Measurements from ENCODE around the gene OSTF1. TPM values are rescaled to one million over a fixed set of nuclear protein-coding genes. Genes with fewer than 3 reads are reported as not detected.

Gene OSTF1
- total RNA-seq, 2 experiments from 2014 or later: 126 to 132 TPM

DNA sequence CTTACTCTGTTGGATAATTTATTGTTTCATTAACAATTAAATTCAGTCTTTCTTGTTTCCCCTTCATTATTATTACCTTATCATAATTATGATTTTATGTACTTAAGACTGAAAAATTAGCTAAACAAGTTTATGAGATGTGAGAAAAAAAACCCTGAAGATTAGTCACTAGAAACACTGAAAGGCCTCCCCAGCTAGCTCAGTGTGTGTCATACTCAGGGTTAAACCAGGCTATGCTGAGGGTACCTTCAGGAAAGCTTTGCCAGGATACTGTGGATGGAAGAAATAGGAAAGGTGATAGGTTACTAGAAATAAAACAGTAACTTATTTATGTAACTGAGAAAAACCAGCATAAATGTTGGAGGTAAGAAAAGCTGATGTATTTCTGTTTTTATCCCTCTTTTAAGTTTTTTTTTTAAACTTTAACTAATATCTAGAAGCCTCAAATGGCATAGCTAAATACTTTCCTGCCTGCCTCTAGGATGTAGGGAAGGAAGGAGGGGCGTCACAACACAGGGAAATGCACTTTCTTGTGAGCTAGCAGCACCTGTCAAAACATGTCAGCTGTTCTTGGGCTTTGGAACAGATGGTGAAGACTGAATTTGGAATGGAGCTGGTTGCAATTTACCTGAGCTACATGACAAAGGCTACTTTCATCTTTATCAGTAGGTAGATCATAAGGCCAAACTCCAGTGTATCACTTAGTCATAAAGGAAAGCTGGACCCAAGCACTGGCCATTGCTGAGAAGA, 24.6 kb upstream of the OSTF1 start:
- H3K36me3 Mint-ChIP-seq (ENCODE audit: low read depth): peaks cover 24% of the 10 kb centered on the region
- H3K4me3 Mint-ChIP-seq: no peak overlapping the region
- H3K27ac Mint-ChIP-seq: no peak overlapping the region
- ChIA-PET CTCF (interaction anchor here (0.7 to 1.0 kb wide), 2 partner anchors 15 to 36 kb away, joined by 3 to 4 read pairs; partner anchors contain the start of gene CARNMT1), POLR2A (interaction anchor here (1.2 kb wide), 1 partner anchor 59 kb away, joined by 3 read pairs; no protein-coding TSS in a partner anchor)
- H3K27me3 Mint-ChIP-seq (ENCODE audit: low read depth): no peaks in the 10 kb centered on the region
- H3K4me1 Mint-ChIP-seq (ENCODE audit: low read depth): no peaks in the 10 kb centered on the region
- no peak for ATAC-seq
- H3K9me3 Mint-ChIP-seq (ENCODE audit: insufficient read depth): no peaks in the 10 kb centered on the region
- no peak for DNase-seq

DNA sequence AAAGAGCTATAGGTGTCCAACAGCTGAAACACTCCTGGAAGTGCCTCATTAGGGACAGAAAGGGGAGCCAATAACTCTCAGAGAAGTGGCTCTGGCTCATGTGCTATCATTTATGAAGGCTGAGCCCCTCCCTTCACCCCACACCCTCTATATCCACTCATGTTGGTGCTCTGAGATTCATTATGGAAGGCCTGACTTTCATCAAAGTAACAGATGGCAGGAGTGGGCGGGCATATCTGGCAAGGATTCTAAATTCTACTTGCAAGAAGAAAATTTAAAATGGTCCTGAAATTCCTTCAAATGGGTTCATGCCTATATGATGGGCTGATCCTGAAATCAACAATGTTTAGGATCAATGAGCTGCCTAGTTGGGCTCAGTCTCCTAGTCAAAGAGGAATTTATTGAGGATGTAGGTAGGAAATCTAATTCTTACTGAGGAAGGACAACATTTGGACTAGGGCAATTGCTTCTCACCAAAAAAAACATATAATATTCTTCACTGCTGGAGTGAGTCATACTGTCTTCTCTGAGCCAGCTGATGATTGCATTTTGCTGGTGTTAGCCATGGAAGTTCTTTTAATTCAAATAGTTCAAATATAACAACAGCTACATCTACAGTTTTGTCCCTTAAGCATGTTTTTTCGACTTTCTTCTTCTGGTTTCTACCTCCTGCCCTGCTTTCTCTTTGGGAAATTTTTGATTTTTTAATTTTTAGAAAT, 23.8 kb upstream of the OSTF1 start:
- H3K4me3 Mint-ChIP-seq: no peak overlapping the region
- DNase-seq (no peak), ATAC-seq (no peak)
- no peaks in the 10 kb centered on the region for H3K4me1 Mint-ChIP-seq (ENCODE audit: low read depth)
- ChIA-PET CTCF (interaction anchor here (0.6 to 1.3 kb wide), 4 partner anchors 12 to 36 kb away, joined by 3 to 4 read pairs (median 3); partner anchors contain the start of gene CARNMT1), POLR2A (interaction anchor here (1.2 kb wide), 1 partner anchor 60 kb away, joined by 3 read pairs; no protein-coding TSS in a partner anchor)
- peaks cover 23% of the 10 kb centered on the region for H3K36me3 Mint-ChIP-seq (ENCODE audit: low read depth)
- H3K27me3 Mint-ChIP-seq (ENCODE audit: low read depth): no peaks in the 10 kb centered on the region
- H3K27ac Mint-ChIP-seq: no peak overlapping the region
- no peaks in the 10 kb centered on the region for H3K9me3 Mint-ChIP-seq (ENCODE audit: insufficient read depth)

DNA sequence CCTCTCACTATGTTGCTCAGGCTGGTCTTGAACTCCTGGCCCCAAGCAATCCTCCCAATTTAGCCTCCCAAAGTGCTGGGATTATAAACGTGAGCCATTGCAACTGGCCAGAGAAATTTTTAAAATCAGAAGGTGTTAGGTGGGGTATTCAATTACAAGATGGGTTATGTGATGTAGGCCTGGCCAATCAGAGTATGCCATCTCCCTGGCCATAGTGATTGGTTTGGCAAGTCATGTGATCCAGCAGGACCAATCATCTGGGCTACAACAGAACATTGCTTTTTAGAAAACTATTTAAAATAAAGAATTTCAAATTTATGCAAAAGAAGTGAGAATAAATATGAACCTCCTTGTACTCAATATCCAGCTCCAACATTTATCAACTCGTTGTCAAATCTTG, 22.8 kb upstream of the OSTF1 start:
- POLR2A ChIA-PET: no interaction called here
- CTCF ChIA-PET: interaction anchor here (1.2 to 1.3 kb wide), 2 partner anchors 22 to 33 kb away, joined by 3 read pairs; no protein-coding TSS in a partner anchor
- no peaks in the 10 kb centered on the region for H3K27me3 Mint-ChIP-seq (ENCODE audit: low read depth)
- H3K4me1 Mint-ChIP-seq (ENCODE audit: low read depth): no peaks in the 10 kb centered on the region
- DNase-seq (no peak), ATAC-seq (no peak)
- H3K4me3 Mint-ChIP-seq: no peak overlapping the region
- no peaks in the 10 kb centered on the region for H3K9me3 Mint-ChIP-seq (ENCODE audit: insufficient read depth)
- no peak overlapping the region for H3K27ac Mint-ChIP-seq
- H3K36me3 Mint-ChIP-seq (ENCODE audit: low read depth): peaks cover 14% of the 10 kb centered on the region

DNA sequence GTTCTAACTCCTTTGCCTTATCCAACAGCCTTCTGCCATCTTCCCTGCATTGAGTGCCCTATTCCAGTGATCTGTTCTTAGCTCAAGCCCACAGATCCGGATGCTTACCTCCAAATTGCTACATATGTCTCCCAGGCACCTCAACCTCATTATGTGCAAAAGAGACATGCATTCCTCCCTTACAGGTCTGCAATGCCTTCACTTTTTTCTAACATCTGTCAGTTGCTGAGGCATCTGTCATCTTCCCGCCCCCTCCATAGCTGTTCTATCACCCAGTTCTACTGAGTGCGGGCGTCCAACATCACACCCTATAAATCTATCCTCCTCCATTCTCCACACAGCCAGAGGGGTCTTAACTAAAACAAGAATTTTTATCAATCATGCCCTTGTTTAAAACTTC, 20.4 kb upstream of the OSTF1 start:
- Mint-ChIP-seq H3K4me3 (no peak overlapping the region), H3K4me1 (ENCODE audit: low read depth) (peaks cover 14% of the 10 kb centered on the region), H3K27me3 (ENCODE audit: low read depth) (no peaks in the 10 kb centered on the region), H3K36me3 (ENCODE audit: low read depth) (peaks cover 14% of the 10 kb centered on the region), H3K27ac (no peak overlapping the region), H3K9me3 (ENCODE audit: insufficient read depth) (no peaks in the 10 kb centered on the region)
- ATAC-seq: no peak
- POLR2A ChIA-PET: no interaction called here
- CTCF ChIA-PET: interaction anchor here (1.8 to 2.4 kb wide), 2 partner anchors 292 to 294 kb away, joined by 3 to 8 read pairs; no protein-coding TSS in a partner anchor
- no peak for DNase-seq

DNA sequence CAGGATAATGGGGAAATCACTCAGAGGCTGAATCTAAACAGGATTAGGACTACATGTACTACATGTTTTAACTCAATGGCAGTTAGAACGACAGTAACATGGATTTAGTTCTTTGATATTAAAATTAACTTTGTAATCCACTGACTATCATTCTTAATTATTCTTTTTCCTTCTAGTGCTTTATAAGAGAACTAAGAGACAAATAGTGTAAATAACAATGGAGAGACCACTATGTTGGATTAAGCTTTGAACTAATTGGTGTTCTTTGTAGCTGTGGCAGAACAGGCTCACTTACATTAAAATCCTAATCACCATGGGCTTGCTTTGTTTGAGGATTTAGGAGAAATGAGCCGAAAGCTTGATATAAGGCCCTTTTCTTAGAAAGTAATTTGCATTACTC, 19.1 kb upstream of the OSTF1 start:
- Mint-ChIP-seq H3K27ac (no peak overlapping the region), H3K4me1 (ENCODE audit: low read depth) (peaks cover 14% of the 10 kb centered on the region), H3K36me3 (ENCODE audit: low read depth) (peaks cover 14% of the 10 kb centered on the region), H3K27me3 (ENCODE audit: low read depth) (no peaks in the 10 kb centered on the region), H3K9me3 (ENCODE audit: insufficient read depth) (no peaks in the 10 kb centered on the region), H3K4me3 (no peak overlapping the region)
- CTCF ChIA-PET: interaction anchor here (1.0 to 2.4 kb wide), 2 partner anchors 14 to 295 kb away, joined by 3 to 8 read pairs; no protein-coding TSS in a partner anchor
- POLR2A ChIA-PET: interaction anchor here (1.7 kb wide), 1 partner anchor 117 kb away, joined by 5 read pairs; the partner anchor contains the start of gene C9orf40
- ATAC-seq (no peak), DNase-seq (no peak)

DNA sequence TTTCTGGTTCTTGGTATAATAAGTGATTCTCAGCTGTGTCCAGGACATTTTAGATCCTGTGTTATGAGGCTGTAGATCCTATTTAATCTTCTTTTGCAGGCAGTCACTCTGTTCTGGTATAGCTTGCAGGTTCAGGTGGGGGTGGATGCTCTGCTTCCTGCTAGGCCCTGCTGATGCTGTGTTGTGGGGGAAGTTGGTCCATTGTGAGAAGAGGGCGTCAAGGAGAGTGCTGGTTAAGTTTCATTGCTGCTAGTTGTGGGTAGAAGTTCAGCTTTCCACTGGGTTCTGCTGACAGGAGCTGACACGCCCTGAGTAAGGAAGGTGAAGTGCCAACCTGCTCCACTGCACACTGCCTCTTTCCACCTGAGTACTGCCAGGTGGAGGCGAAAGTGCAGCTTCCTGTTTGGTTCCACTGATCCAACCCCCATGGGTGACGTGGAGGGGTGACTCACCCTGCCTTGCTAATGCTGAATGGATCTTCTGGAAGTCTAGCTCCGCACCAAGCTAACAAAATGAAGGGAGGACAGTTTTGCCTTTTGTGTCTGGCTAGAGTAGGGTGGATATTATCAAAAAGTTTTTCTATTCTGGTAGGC, 16.7 kb upstream of the OSTF1 start:
- ATAC-seq: peak; percentile 81
- peaks cover 12% of the 10 kb centered on the region for H3K36me3 Mint-ChIP-seq (ENCODE audit: low read depth)
- peaks cover 14% of the 10 kb centered on the region for H3K4me1 Mint-ChIP-seq (ENCODE audit: low read depth)
- no peaks in the 10 kb centered on the region for H3K9me3 Mint-ChIP-seq (ENCODE audit: insufficient read depth)
- ChIA-PET CTCF (interaction anchor here (0.9 to 2.5 kb wide), 6 partner anchors 22 to 298 kb away, joined by 3 to 9 read pairs (median 4); partner anchors contain the start of genes C9orf40 and CARNMT1), POLR2A (no interaction called here)
- no peaks in the 10 kb centered on the region for H3K27me3 Mint-ChIP-seq (ENCODE audit: low read depth)
- H3K4me3 Mint-ChIP-seq: no peak overlapping the region
- DNase-seq: peak; percentile 61
- H3K27ac Mint-ChIP-seq: peak overlapping the region; percentile 75

DNA sequence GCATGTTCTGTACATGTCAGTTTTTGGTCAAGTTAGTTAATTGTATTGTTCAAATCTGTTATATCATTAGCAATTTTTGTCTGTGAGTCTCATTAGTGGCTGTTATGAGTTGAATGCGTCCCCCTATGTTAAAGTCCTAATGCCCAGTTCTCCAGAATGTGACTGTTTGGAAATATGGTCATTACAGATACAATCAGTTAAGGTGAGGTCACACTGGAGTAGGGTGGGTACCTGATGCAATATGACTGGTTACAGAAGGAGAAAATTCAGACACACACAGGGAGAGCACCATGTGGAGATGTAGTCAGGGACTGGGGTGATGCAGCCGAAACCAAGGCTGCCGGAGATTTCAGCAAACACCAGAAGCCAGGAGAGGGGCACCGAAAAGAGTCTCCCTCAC, 15.4 kb upstream of the OSTF1 start:
- no peak overlapping the region for H3K4me3 Mint-ChIP-seq
- ATAC-seq: no peak
- ChIA-PET CTCF (interaction anchor here (1.6 to 4.4 kb wide), 2 partner anchors 296 to 301 kb away, joined by 5 to 32 read pairs; no protein-coding TSS in a partner anchor), POLR2A (no interaction called here)
- H3K27me3 Mint-ChIP-seq (ENCODE audit: low read depth): no peaks in the 10 kb centered on the region
- H3K27ac Mint-ChIP-seq: no peak overlapping the region
- H3K9me3 Mint-ChIP-seq (ENCODE audit: insufficient read depth): no peaks in the 10 kb centered on the region
- peaks cover 17% of the 10 kb centered on the region for H3K4me1 Mint-ChIP-seq (ENCODE audit: low read depth)
- DNase-seq: no peak
- H3K36me3 Mint-ChIP-seq (ENCODE audit: low read depth): peaks cover 14% of the 10 kb centered on the region

DNA sequence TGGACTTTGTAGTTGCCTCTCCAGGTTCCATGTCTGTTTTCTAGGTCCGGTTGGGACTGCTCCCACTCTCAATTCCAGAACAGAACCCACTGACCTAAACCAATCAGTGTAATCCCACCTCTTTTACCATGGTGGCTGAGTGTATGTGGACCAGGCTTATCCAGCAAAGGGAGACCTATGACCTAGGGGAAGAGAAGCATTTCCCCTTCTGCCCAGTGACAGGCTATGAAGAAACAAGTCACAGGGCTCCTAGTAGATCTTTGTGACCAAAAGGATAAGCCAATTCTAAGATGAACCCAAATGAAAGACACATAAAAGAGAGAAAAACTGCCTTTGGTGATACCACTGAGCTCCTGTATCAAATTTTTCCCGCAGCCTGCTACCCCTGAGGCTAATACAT, 6.7 kb upstream of the OSTF1 start:
- Mint-ChIP-seq H3K9me3 (ENCODE audit: insufficient read depth) (no peaks in the 10 kb centered on the region), H3K27me3 (ENCODE audit: low read depth) (no peaks in the 10 kb centered on the region), H3K27ac (no peak overlapping the region), H3K36me3 (ENCODE audit: low read depth) (peaks cover 31% of the 10 kb centered on the region), H3K4me1 (ENCODE audit: low read depth) (peaks cover 35% of the 10 kb centered on the region), H3K4me3 (no peak overlapping the region)
- ChIA-PET CTCF (interaction anchor here (2.2 kb wide), 1 partner anchor 71 kb away, joined by 5 read pairs; no protein-coding TSS in a partner anchor), POLR2A (no interaction called here)
- DNase-seq (no peak), ATAC-seq (no peak)

DNA sequence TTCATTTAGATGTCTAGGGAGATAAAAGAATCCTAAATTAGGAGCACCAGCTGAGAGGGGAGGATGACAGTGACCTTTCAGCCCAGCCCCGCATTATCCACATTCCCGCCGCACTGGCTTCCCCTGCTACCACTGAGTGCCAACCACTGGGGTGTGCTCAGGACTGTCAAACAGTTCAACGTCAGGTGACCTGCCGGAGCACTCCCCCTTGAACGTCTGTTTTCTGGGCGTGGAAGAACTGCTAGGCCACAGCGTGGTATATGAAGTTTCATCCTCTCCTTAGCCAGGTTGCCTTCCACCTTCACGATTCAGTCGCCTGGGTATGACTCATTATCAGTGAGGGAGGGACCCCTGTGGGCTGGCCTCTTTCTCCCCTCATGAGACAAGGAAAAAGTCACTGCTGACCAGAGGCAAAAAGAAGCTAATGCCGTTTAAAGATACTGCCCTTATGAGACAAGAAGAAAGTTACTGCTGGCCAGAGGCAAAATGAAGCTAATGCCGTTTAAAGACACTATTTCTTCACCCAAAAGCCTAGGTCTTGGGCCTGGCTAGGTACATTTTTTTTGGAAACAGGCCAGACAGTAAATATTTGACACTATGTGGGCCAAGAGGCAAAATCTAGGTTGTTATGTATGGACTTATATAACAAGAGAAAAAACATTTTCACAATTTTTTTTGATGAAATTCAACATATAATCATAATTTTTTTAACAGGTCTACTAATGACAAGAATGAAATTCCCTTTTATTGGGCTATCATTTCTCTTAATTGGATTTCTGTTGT, 4.9 kb upstream of the OSTF1 start:
- H3K36me3 Mint-ChIP-seq (ENCODE audit: low read depth): peaks cover 28% of the 10 kb centered on the region
- POLR2A ChIA-PET: interaction anchor here (1.0 kb wide), 1 partner anchor 61 kb away, joined by 3 read pairs; no protein-coding TSS in a partner anchor
- no peaks in the 10 kb centered on the region for H3K27me3 Mint-ChIP-seq (ENCODE audit: low read depth)
- peaks cover 36% of the 10 kb centered on the region for H3K4me1 Mint-ChIP-seq (ENCODE audit: low read depth)
- H3K9me3 Mint-ChIP-seq (ENCODE audit: insufficient read depth): no peaks in the 10 kb centered on the region
- no peak for ATAC-seq
- H3K4me3 Mint-ChIP-seq: no peak overlapping the region
- peak overlapping the region; percentile 43 for H3K27ac Mint-ChIP-seq
- CTCF ChIA-PET: interaction anchor here (0.6 to 3.2 kb wide), 7 partner anchors 55 to 511 kb away, joined by 3 to 21 read pairs (median 5); partner anchors contain the start of gene CARNMT1
- peak; percentile 61 for DNase-seq

DNA sequence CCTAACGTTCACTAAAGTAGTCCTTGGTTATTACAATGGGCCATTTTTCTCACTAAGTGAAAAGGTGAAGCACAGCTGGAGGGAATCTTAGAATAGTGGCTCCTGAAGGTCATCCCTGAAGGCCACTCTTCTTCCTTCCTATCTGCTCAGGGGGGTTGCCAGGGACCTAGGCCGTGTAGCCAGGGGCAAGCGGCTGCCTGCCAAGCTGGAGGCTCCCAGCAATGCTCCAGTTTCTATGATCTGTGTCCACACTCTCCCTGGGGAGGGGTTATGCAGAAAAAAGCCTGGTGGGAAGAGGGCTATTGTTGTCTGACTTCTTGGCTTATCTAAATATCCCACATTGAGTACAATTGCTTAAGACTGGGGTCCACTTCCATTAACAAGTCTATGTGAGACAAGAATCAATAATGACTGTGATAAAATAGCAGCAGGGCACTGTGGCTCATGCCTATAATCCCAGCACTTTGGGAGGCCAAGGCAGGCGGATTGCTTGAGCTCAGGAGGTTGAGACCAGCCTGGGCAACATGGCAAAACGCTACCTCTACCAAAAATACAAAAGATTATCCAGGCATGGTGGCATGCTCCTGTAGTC, 4.1 kb upstream of the OSTF1 start:
- peaks cover 36% of the 10 kb centered on the region for H3K4me1 Mint-ChIP-seq (ENCODE audit: low read depth)
- ChIA-PET CTCF (interaction anchor here (0.7 to 3.2 kb wide), 6 partner anchors 19 to 310 kb away, joined by 3 to 21 read pairs (median 4); partner anchors contain the start of gene CARNMT1), POLR2A (interaction anchor here (0.7 kb wide), 1 partner anchor 137 kb away, joined by 3 read pairs; no protein-coding TSS in a partner anchor)
- no peak overlapping the region for H3K27ac Mint-ChIP-seq
- H3K36me3 Mint-ChIP-seq (ENCODE audit: low read depth): peaks cover 30% of the 10 kb centered on the region
- H3K27me3 Mint-ChIP-seq (ENCODE audit: low read depth): no peaks in the 10 kb centered on the region
- DNase-seq (no peak), ATAC-seq (no peak)
- no peak overlapping the region for H3K4me3 Mint-ChIP-seq
- no peaks in the 10 kb centered on the region for H3K9me3 Mint-ChIP-seq (ENCODE audit: insufficient read depth)
